Activated CD4-positive, alpha-beta T cell treated with anti-CD3 and anti-CD28 coated beads for 36 hours (primary cell): ENCODE measurements around the gene GALNS. TPM values are rescaled to one million over a fixed set of nuclear protein-coding genes. Genes with fewer than 3 reads are reported as not detected.

Experiments used
- ATAC-seq: fragments of 200-7000 bp; cut with Tn5 transposase; one replicate; pipeline ENCODE4 v1.10.0; 2021; ENCODE audit warnings: mild to moderate bottlenecking, moderate library complexity
- CTCF ChIA-PET: fragments of 350-600 bp; sonication (Branson Sonifier 250); formaldehyde crosslinking; loops from one replicate; lab custom pipeline; 2021; ENCODE audit warnings: antibody characterized with exemption; lab: Charles Lee
- POLR2A ChIA-PET: fragments of 350-600 bp; sonication (Branson Sonifier 250); formaldehyde crosslinking; loops from one replicate; lab custom pipeline; 2021; ENCODE audit warnings: antibody characterized with exemption, inconsistent platforms; lab: Charles Lee
- DNase-seq: peaks from one replicate; pipeline ENCODE4 v3.0.0-alpha.2; 2020
- H3K27ac Mint-ChIP-seq: one replicate; pipeline ENCODE4 v1.8.0; 2021; ENCODE audit warnings: mixed read lengths
- H3K27me3 Mint-ChIP-seq: one replicate; pipeline ENCODE4 v1.8.0; 2021; ENCODE audit warnings: mixed read lengths
- H3K36me3 Mint-ChIP-seq: one replicate; pipeline ENCODE4 v1.8.0; 2021; ENCODE audit warnings: low read depth, mixed read lengths
- H3K4me1 Mint-ChIP-seq: one replicate; pipeline ENCODE4 v1.8.0; 2021; ENCODE audit warnings: mixed read lengths
- H3K4me3 Mint-ChIP-seq: one replicate; pipeline ENCODE4 v1.8.0; 2021; ENCODE audit warnings: mild to moderate bottlenecking, moderate library complexity, mixed read lengths
- H3K9me3 Mint-ChIP-seq: one replicate; pipeline ENCODE4 v1.8.0; 2021; ENCODE audit warnings: low read depth, mixed read lengths
- intact Hi-C, 2 experiments: fragments of 100-400 bp; cut with DNase I in 1 of 2; cut with micrococcal nuclease in 1 of 2; formaldehyde crosslinking; loops; one replicate each; pipeline versions ENCODE4 v1.14.2 to v1.15.1; 2022 to 2024; cut with DNase I, micrococcal nuclease
- total RNA-seq, 2 experiments: library from RNA; stranded (reverse); gene quantifications; one replicate each; pipeline ENCODE4 v1.2.3, GENCODE V29; 2021

The GALNS gene
- total RNA-seq, 2 experiments from 2014 or later: 20.1 TPM

DNA sequence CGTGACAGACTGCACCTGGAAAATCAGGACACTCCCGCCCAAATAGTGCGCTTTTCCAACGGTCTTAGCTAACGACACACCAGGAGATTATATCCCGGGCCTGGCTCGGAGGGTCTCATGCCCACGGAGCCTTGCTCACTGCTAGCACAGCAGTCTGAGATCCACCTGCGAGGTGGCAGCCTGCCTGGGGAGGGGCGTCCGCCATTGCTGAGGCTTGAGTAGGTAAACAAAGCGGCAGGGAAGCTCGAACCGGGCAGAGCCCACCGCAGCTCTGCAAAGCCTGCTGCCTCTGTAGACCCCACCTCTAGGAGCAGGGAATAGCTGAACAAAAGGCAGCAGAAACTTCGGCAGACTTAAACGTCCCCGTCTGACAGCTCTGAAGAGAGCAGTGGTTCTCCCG lies 5.1 kb downstream of the GALNS start:
- H3K27me3 Mint-ChIP-seq: no peaks in the 10 kb centered on the region
- DNase-seq (no peak), ATAC-seq (no peak)
- peaks cover 9% of the 10 kb centered on the region for H3K4me1 Mint-ChIP-seq
- H3K27ac Mint-ChIP-seq: no peak overlapping the region
- no peaks in the 10 kb centered on the region for H3K9me3 Mint-ChIP-seq
- CTCF ChIA-PET: interaction anchor here (0.6 to 0.7 kb wide), 2 partner anchors 388 to 438 kb away, joined by 3 read pairs; no protein-coding TSS in a partner anchor
- no peak overlapping the region for H3K4me3 Mint-ChIP-seq
- POLR2A ChIA-PET: no interaction called here
- H3K36me3 Mint-ChIP-seq: no peaks in the 10 kb centered on the region
- intact Hi-C loops: loop anchor here in 1 of 2 experiments (10.0 kb wide), 1 partner anchor 313 kb away; no protein-coding TSS in a partner anchor

DNA sequence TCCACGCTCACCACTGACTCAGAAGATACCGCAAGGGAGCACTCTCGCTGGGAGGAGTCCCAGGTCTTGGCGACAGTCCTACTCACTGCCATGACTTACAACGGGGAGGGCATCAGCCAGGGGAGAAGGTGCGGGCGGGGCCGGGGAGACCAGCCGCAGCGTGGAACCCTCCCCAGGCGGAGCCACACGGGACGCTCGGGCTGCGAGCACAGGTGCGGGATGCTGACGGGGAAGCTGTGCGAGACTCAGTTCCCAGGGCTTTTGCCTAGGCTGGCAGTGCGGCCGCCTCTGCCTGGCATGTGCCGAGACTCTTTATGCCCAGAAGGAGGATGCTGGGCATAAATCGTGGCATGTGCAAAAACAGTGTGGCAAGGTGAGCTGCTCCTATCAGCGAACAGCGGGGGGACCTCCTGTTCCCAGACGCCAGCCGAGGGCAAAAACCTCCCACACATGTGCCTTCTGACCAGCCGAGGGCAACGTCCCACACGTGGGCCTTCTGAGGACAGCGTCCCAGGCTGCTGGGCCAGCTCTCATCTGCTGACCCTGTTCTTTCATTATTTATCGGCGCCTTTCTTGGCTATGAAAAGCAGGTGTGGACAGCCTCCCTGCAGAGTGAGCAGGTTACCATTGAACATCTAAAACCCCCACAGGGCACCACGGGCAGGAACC lies 6.1 kb downstream of the GALNS start:
- ATAC-seq: no peak
- intact Hi-C loops: loop anchor here in 1 of 2 experiments (10.0 kb wide), 1 partner anchor 314 kb away; no protein-coding TSS in a partner anchor
- Mint-ChIP-seq H3K9me3 (no peaks in the 10 kb centered on the region), H3K27me3 (no peaks in the 10 kb centered on the region), H3K4me1 (peaks cover 8% of the 10 kb centered on the region), H3K27ac (no peak overlapping the region), H3K4me3 (no peak overlapping the region), H3K36me3 (no peaks in the 10 kb centered on the region)
- ChIA-PET POLR2A (no interaction called here), CTCF (no interaction called here)
- DNase-seq: no peak

DNA sequence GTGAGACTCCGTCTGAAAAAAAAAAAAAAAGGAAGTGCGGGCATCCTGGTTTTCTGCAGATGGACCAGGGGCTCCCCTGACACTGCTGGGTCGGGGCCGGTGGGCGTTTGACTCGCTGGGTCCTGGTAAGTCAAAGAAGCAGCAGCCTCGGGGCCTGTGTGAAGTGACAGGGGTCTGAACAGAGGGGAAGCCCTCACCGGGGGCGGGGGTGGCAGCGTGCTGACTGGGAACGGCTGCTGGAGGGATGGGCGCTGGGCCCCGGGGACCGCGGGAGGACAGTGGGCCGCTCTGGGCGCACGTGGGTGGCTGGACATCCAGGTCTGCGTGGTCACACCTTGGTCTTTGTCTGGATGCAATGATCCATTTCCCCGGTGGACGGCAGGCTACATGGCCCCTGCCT lies 8.2 kb downstream of the GALNS start:
- DNase-seq: no peak
- ChIA-PET CTCF (no interaction called here), POLR2A (no interaction called here)
- no peak for ATAC-seq
- no peaks in the 10 kb centered on the region for H3K9me3 Mint-ChIP-seq
- H3K4me1 Mint-ChIP-seq: no peaks in the 10 kb centered on the region
- intact Hi-C loops: no loop called here
- H3K36me3 Mint-ChIP-seq: no peaks in the 10 kb centered on the region
- no peak overlapping the region for H3K27ac Mint-ChIP-seq
- no peak overlapping the region for H3K4me3 Mint-ChIP-seq
- no peaks in the 10 kb centered on the region for H3K27me3 Mint-ChIP-seq

DNA sequence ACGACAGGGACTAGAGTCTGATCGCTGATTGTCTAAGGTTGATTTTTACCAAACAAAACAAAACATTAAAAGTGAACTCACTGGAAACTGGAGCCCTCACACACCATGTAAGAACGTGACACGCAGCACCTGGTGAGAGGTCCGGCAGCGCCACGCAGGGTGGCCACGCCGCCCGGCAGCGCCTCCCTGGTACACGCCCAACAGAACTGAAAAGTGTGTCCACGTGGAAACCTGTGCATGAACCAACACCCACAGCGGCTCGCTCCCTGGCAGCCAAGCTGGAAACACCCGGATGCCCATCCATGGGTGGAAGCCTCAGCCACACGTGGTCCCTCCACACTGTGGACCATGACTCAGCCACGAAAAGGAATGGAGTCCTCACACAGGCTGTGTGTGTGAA lies 9.1 kb downstream of the GALNS start:
- H3K27ac Mint-ChIP-seq: no peak overlapping the region
- H3K27me3 Mint-ChIP-seq: no peaks in the 10 kb centered on the region
- POLR2A ChIA-PET: no interaction called here
- H3K4me1 Mint-ChIP-seq: no peaks in the 10 kb centered on the region
- no peaks in the 10 kb centered on the region for H3K9me3 Mint-ChIP-seq
- no peak overlapping the region for H3K4me3 Mint-ChIP-seq
- H3K36me3 Mint-ChIP-seq: no peaks in the 10 kb centered on the region
- CTCF ChIA-PET: no interaction called here
- ATAC-seq: no peak
- DNase-seq: no peak
- intact Hi-C loops: no loop called here

DNA sequence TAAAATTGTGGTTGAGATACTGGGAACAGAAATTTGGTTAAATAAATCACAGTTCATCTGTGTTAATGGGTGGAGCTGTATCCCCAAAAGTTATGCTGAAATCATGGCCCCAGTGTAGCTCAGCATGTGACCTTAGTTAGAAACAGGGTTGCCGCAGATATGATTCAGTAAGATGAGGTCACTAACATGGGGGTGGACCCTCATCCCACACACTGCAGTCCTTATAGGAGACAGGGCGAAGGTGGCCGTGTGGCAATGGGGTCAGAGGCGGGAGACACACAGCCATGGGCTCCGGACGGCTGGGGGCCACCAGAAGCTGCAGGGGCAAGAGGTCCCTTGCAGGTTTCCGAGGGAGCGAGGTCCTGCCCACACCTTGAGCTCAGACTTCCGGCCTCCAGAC lies 10.7 kb downstream of the GALNS start:
- intact Hi-C loops: no loop called here
- Mint-ChIP-seq H3K36me3 (no peaks in the 10 kb centered on the region), H3K27ac (no peak overlapping the region), H3K27me3 (no peaks in the 10 kb centered on the region), H3K9me3 (no peaks in the 10 kb centered on the region), H3K4me1 (no peaks in the 10 kb centered on the region), H3K4me3 (no peak overlapping the region)
- ATAC-seq (no peak), DNase-seq (no peak)
- POLR2A ChIA-PET: no interaction called here
- CTCF ChIA-PET: interaction anchor here (1.3 kb wide), 1 partner anchor 28 kb away, joined by 3 read pairs; no protein-coding TSS in a partner anchor

DNA sequence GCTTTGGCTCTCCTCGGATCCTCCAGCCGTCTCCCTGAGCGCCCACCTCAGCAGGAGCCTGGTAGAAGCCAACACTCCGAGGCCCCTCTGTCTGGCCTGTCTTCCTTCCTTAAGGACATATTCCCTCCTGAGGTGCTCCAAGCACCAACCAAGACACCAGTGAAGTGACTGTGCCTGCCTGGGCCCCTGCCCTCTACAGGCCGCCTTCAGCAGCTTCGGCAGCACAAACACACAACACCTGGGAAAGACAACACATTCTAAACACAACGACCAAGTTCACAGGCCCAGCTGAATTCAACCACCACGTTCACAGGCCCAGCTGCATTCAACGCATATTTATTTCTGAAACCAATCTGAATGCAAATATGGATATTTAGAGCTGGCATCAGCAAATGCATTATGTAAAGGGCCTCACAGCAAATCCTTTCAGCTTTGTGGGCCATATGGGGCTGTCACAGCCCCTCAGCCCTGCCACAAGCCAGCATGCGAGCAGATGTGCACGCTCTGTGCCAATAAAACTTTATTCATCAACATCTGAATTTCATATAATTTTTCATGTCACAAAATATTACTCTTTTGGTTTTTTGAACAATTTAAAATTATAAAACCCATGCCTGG lies 12.2 kb downstream of the GALNS start:
- ATAC-seq (no peak), DNase-seq (no peak)
- Mint-ChIP-seq H3K36me3 (peaks cover 3% of the 10 kb centered on the region), H3K9me3 (no peaks in the 10 kb centered on the region), H3K4me1 (no peaks in the 10 kb centered on the region), H3K27ac (no peak overlapping the region), H3K27me3 (no peaks in the 10 kb centered on the region), H3K4me3 (no peak overlapping the region)
- intact Hi-C loops: no loop called here
- ChIA-PET POLR2A (no interaction called here), CTCF (interaction anchor here (1.5 kb wide), 1 partner anchor 12 kb away, joined by 3 read pairs; no protein-coding TSS in a partner anchor)

DNA sequence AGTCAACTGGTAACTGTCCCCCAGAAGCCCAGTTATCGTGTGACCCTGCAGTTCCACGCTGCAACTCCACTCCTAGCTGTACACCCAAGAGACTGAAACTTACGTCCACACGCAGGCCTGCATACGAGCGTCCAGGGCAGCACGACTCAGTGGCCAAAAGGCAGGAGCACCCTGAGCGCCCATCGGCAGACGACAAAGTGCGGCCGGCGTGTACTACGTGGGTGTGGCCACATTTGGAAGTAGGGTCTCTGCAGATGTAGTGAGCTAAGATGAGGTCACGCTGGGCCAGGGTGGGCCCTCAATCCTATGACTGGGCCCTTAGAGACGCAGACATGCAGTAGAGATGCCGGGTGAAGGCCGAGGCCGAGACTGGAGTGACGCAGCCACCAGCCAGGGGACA lies 13.5 kb downstream of the GALNS start:
- DNase-seq (no peak), ATAC-seq (no peak)
- H3K27me3 Mint-ChIP-seq: no peaks in the 10 kb centered on the region
- H3K27ac Mint-ChIP-seq: no peak overlapping the region
- intact Hi-C loops: no loop called here
- no peaks in the 10 kb centered on the region for H3K9me3 Mint-ChIP-seq
- CTCF ChIA-PET: interaction anchor here (0.6 to 1.5 kb wide), 4 partner anchors 11 to 515 kb away, joined by 3 to 4 read pairs (median 3); no protein-coding TSS in a partner anchor
- POLR2A ChIA-PET: no interaction called here
- H3K4me3 Mint-ChIP-seq: no peak overlapping the region
- H3K4me1 Mint-ChIP-seq: no peaks in the 10 kb centered on the region
- H3K36me3 Mint-ChIP-seq: peaks cover 3% of the 10 kb centered on the region

DNA sequence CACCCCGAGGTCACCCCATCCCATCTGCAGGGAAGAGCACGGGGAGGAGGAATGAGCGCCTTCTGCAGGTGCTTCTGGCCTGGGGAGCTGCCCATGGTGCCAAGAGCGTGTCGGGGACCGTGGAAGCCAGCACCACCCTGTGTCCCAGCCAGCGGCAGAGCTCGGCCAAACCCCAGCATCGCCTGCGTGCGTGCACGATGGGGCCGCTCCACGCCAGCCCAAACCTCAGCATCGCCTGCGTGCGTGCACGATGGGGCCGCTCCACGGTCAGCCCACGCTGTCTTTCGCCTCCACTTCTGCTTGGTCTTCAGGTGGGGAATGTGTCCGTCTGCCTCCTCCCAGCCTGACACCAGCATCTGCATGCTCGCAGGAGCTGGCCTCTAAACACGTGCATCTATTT lies 13.9 kb downstream of the GALNS start:
- Mint-ChIP-seq H3K27ac (no peak overlapping the region), H3K4me3 (no peak overlapping the region), H3K36me3 (peaks cover 3% of the 10 kb centered on the region), H3K4me1 (no peaks in the 10 kb centered on the region), H3K27me3 (no peaks in the 10 kb centered on the region), H3K9me3 (no peaks in the 10 kb centered on the region)
- DNase-seq (no peak), ATAC-seq (no peak)
- ChIA-PET CTCF (interaction anchor here (1.1 kb wide), 1 partner anchor 30 kb away, joined by 4 read pairs; no protein-coding TSS in a partner anchor), POLR2A (no interaction called here)
- intact Hi-C loops: no loop called here

DNA sequence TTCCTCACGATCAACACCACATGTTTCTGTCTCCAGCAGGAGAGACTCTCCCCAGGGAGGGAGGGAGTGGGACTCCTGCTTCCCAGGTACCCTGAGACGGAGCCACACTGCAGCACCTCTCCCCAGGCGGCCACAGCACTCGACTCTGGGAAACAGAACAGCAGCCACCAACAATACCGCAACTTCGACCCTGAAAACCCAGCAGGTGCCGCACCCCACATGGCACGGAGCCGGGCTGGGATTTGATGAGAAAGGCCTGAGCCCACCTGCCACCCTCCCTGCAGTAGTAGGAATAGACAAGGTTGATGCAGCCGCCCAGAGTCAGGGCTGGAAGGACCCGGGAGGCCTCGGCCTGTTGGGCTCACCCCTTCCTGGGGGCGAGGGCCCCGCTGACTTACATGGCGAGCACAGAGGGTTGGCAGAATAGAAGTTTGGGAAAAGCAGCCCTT lies 14.4 kb downstream of the GALNS start:
- ChIA-PET POLR2A (no interaction called here), CTCF (interaction anchor here (1.1 kb wide), 1 partner anchor 30 kb away, joined by 4 read pairs; no protein-coding TSS in a partner anchor)
- ATAC-seq (no peak), DNase-seq (no peak)
- H3K4me1 Mint-ChIP-seq: no peaks in the 10 kb centered on the region
- H3K4me3 Mint-ChIP-seq: no peak overlapping the region
- peaks cover 3% of the 10 kb centered on the region for H3K36me3 Mint-ChIP-seq
- no peak overlapping the region for H3K27ac Mint-ChIP-seq
- H3K27me3 Mint-ChIP-seq: no peaks in the 10 kb centered on the region
- intact Hi-C loops: no loop called here
- no peaks in the 10 kb centered on the region for H3K9me3 Mint-ChIP-seq

DNA sequence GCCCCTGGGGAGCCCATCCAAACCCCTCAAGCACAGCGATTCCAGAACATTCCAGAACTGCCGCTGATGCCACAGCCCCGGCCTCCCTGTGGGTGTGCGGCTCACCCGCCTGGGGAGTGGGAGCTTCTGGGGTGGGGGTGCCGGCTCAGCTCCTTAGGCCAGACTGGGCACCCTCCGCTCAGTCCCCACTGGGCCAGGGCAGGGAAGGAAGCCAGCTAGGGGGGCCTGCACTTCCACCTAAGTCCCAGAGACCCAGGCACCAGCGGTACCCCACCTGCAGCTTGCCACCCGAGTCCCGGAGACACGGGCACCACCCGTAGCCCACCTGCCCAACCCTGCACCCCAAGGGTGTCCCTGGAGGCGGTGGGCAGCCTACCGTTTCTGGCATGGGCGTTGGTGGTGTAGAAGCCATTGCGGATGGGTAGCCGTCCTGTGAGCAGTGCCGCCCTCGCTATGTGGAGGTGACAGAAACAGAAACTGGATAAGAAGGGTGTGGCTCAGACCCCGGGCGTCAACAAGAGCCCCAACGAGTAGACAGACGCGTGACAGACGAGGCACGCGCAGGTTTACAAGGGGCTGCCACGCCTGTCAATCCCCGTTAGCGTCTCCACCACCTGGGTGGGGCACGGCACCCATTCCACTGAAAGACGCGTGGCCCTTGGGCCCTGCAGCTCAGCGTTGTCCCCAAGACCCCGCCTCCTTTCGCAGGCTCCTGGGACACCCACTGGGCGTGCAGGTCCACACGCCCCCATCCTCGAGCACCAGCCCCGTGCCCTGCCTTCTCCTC lies 15.0 kb downstream of the GALNS start:
- no peaks in the 10 kb centered on the region for H3K4me1 Mint-ChIP-seq
- H3K36me3 Mint-ChIP-seq: peaks cover 3% of the 10 kb centered on the region
- H3K4me3 Mint-ChIP-seq: no peak overlapping the region
- intact Hi-C loops: no loop called here
- POLR2A ChIA-PET: no interaction called here
- CTCF ChIA-PET: no interaction called here
- no peak overlapping the region for H3K27ac Mint-ChIP-seq
- no peaks in the 10 kb centered on the region for H3K9me3 Mint-ChIP-seq
- DNase-seq (no peak), ATAC-seq (no peak)
- no peaks in the 10 kb centered on the region for H3K27me3 Mint-ChIP-seq

DNA sequence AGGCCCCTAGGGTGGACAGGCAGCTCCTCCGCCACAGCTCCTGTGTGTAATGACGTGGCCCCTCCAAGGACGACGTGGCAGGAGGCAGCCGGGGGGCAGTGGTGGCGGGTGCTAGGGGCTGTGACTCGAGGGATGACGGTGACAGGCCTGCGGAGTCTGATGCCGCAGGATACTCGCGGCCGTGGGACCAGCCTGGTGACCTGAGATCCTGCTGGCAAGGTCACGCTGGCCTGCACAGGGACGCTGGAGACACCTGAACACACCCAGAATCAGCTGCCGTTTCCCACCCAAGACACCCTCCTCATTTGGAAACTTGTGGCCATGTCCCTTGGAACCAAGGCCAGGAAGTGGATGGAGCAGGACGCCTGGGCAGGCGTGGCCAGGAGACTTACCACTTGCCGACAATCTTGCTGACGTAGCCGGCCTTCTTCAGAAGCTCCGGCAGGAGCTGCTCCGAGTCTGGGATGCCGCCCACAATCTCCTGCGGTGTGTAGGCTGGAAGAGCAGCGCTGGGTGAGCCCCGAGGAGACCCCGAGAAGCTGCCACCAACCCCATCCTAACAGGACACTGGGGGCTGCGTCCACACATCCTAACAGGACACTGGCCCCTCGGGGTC lies 16.0 kb downstream of the GALNS start:
- H3K9me3 Mint-ChIP-seq: no peaks in the 10 kb centered on the region
- H3K27ac Mint-ChIP-seq: no peak overlapping the region
- DNase-seq: no peak
- H3K36me3 Mint-ChIP-seq: peaks cover 3% of the 10 kb centered on the region
- intact Hi-C loops: no loop called here
- no peak overlapping the region for H3K4me3 Mint-ChIP-seq
- H3K27me3 Mint-ChIP-seq: no peaks in the 10 kb centered on the region
- H3K4me1 Mint-ChIP-seq: no peaks in the 10 kb centered on the region
- ChIA-PET CTCF (interaction anchor here (0.6 kb wide), 1 partner anchor 1135 kb away, joined by 3 read pairs; no protein-coding TSS in a partner anchor), POLR2A (no interaction called here)
- ATAC-seq: no peak
